Mucosa of stomach (tissue), 1 donor: ENCODE measurements around the gene POLR2L.

Experiments
- H3K27me3 ChIP-seq: one replicate; pipeline ENCODE4 v1.7.0; 2013; ENCODE audit warnings: mild to moderate bottlenecking, low read length; ENCODE audit not compliant: control insufficient read depth, insufficient read depth
- H3K36me3 ChIP-seq: one replicate; pipeline ENCODE4 v1.7.0; 2013; ENCODE audit warnings: low read length; ENCODE audit not compliant: control insufficient read depth, insufficient read depth
- H3K4me1 ChIP-seq: one replicate; pipeline ENCODE4 v1.7.0; 2013; ENCODE audit warnings: mild to moderate bottlenecking, low read length; ENCODE audit not compliant: control insufficient read depth, insufficient read depth
- H3K4me3 ChIP-seq: one replicate; pipeline ENCODE4 v1.7.0; 2013; ENCODE audit warnings: low read length
- H3K9ac ChIP-seq: one replicate; pipeline ENCODE4 v1.7.0; 2013; ENCODE audit warnings: mild to moderate bottlenecking, low read length, moderate library complexity
- H3K9me3 ChIP-seq: one replicate; pipeline ENCODE4 v1.7.0; 2013; ENCODE audit warnings: mild to moderate bottlenecking, low read length, moderate library complexity; ENCODE audit not compliant: control insufficient read depth
- donor health status: Pancreatic carcinoma.

The POLR2L gene

DNA sequence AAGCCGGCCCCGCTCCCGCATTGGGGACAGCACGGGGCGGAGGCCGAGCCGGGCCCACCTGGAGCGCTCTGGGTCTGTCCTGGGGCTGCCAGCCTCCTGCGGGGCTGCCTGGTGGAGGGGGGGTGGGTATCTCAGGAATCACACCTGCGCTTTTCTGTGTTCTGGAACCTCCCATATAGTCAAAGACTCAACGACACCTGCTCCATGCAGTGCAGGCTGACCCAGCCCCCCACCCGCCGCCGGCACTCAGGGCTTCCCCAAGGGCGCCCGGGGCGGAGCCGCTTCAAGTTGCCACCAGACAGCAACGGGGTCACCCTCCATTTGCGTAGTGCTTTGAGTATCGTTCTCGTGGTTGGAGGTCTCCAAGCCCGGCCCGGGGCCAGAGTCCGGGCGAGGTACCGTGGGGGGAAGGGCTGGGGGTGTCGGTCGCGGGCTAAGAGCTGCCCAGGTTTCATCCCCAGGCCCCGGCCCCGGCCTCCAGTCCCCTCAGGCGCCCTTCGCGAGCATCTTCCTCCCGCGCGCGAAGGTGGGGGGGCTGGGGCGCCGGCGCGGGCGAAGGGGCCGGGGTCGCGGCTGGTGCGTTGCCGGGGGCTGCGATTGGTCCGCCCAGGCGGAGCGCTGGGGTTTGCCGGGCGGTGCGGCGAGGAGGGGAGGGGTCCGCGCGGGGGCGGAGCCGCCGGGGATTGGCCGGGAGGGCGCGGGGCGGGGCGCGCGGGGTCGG lies 6.9 kb upstream of the POLR2L start:
- Histone ChIP-seq H3K36me3 (no peaks in the 10 kb centered on the region), H3K9ac (no peak overlapping the region), H3K9me3 (no peaks in the 10 kb centered on the region), H3K27me3 (peaks cover 40% of the 10 kb centered on the region), H3K4me3 (no peak overlapping the region), H3K4me1 (peaks cover 39% of the 10 kb centered on the region)

DNA sequence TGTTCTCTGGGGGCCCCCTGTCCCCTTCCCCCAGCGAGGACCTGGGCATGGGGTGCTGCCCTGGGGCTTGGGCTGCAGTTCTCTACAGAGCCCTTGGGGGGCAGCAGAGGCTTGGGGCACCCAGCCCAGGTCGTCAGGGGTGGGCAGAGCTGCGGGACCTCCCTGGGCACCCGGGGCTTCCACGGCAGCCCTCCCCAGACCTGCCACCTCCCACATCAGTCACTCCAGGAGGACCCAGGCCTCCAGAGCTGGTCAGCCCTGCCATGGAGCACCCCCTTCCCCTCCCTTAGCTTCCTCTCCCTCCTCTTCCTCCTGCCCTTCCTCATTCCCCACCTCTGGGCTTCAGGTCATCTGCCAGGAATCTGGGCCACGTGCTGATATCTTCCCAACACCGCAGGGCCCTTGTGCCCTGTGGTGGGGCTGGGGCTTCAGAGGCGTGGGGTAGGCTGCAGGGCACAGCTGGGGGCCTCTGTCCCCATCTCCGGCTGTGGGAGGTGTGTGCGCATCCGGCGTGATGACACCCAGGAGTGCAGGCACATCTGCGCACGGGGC lies 6.1 kb upstream of the POLR2L start:
- Histone ChIP-seq H3K27me3 (peaks cover 41% of the 10 kb centered on the region), H3K4me3 (no peak overlapping the region), H3K9me3 (no peaks in the 10 kb centered on the region), H3K36me3 (no peaks in the 10 kb centered on the region), H3K9ac (no peak overlapping the region), H3K4me1 (peaks cover 47% of the 10 kb centered on the region)

DNA sequence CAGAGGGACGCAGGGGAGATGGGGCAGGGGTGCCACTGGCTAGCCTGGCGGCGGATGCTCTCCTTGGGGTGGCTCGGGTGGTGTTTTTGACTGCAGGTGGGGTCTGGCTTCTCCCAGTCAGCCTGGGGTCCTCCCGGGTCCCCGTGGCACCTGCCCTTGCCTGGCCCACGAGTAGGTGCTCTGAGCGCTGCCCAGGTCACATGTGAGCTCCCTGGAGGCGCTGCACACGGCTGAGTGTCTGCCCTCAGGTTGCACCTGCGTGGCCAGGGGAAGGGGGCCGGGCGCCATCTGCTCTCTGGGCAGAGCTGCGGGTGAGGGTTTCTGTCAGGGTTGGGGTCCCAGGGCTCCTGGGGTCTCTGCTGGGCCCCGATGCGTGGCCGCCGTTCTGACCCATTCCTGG lies 5.5 kb upstream of the POLR2L start:
- H3K36me3 ChIP-seq = no peaks in the 10 kb centered on the region
- no peak overlapping the region for H3K4me3 ChIP-seq
- H3K4me1 ChIP-seq = peaks cover 51% of the 10 kb centered on the region
- no peak overlapping the region for H3K9ac ChIP-seq
- no peaks in the 10 kb centered on the region for H3K9me3 ChIP-seq
- peaks cover 44% of the 10 kb centered on the region for H3K27me3 ChIP-seq

DNA sequence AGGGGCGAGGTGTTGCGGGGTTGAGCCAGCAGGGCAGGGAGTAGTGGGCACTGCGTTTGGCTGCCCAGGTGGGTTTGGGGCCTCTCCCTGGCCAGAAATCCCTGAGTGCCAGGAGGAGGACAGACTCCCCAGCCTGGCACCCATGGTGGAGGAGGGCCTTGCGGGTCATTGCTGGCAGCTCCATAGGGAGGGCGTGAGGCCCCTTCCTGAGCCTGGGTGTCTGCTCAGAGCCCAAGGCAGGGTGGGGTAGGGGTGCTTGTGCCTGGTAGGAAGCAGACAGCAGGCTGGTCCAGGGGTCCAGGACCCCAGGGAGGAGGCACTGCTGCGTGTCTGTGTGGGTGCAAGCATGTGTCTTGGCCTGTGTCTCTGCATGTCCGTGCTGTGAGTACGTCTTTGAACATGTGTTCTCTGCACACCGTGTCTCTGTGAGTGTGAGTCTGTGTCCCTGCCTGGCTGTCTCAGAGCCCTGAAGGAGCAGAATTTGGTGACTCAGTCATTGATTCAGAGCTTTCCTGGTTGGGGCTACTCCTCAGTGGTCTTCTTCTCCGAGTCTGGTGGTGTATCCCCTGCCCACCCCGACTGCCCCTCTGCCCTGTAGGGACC lies 4.3 kb upstream of the POLR2L start:
- Histone ChIP-seq H3K4me3 (no peak overlapping the region), H3K4me1 (peaks cover 51% of the 10 kb centered on the region), H3K27me3 (peaks cover 44% of the 10 kb centered on the region), H3K36me3 (no peaks in the 10 kb centered on the region), H3K9me3 (no peaks in the 10 kb centered on the region), H3K9ac (no peak overlapping the region)

DNA sequence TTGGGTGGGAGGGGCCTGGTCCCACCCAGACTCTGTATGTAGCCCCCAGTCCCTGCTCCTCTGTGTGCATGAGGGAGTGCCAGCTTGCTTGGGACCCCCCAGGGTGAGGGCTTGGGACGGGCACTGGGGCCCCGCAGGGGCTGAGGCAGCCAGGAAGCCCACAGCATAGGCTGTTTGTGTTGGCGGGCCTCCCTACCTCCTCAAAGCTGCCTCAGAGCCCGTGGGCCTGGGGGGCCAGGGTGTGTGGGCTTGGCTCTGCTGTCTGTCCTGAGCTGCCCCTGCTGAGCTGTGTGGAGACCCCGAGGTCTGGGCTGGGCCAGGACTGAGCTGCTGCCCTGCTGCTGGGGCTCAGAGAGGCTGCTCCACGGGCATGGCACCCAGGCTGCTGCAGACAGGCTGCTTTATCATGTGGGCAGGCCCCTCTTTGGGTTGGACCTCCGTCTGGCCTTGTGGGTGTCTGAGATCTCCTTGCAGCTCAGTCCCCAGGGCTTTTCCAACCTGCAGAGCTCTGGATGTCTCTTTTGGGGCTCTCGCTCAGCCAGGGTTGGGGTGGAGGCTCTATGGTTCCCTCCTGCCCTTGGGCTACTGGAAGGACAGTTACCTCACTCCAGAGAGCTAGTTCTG lies 3.7 kb upstream of the POLR2L start:
- H3K9me3 ChIP-seq = no peaks in the 10 kb centered on the region
- no peak overlapping the region for H3K4me3 ChIP-seq
- H3K9ac ChIP-seq = no peak overlapping the region
- H3K36me3 ChIP-seq = no peaks in the 10 kb centered on the region
- peaks cover 56% of the 10 kb centered on the region for H3K4me1 ChIP-seq
- peaks cover 38% of the 10 kb centered on the region for H3K27me3 ChIP-seq

DNA sequence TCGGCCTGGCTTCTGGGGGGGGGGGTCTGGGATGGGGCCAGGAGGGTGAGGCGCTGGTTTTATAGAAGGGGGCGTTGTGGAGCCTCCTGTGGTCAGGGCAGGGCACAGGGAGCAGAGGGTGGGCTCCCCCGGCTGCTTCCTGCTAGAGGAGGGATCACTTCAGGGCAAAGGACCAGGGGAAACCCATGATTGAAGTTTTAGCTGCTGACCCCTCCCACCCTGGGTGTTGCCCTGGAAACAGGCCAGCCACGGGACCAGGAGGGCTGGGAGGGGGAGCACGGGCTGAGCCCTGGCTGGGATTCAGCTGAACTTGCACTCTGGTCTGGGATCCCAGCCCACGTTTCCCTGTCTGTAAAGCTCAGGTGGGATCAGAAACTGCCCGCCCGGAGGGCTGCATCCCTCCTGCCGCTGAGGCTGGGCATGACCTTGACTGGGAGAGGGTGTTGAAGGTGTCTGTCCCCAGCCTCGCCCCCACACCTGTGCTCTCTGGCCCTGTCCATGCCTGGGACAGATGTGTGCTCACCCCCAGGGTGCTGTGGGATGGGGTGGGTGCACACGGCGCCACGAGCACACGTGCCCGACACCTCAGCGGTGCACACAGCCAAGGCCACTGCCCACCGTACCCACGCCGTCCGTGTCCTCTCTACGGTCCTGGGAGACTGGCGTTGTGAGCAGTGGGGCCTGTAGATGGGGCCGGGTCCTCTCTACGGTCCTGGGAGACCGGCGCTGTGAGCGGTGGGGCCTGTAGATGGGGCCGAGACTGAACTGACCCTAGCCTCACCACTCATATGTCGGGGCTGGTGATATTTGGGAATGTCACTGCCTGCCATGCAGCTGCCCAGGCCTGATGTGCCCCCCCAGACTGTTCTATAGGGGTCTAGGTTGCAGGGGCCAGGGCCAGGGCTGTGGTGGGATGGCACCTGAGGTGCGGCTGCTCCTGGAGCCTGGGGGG lies 2.6 kb upstream of the POLR2L start:
- Histone ChIP-seq H3K27me3 (peaks cover 28% of the 10 kb centered on the region), H3K9ac (peak overlapping the region; percentile 15), H3K36me3 (peaks cover 5% of the 10 kb centered on the region), H3K4me1 (peaks cover 54% of the 10 kb centered on the region), H3K9me3 (no peaks in the 10 kb centered on the region), H3K4me3 (no peak overlapping the region)

DNA sequence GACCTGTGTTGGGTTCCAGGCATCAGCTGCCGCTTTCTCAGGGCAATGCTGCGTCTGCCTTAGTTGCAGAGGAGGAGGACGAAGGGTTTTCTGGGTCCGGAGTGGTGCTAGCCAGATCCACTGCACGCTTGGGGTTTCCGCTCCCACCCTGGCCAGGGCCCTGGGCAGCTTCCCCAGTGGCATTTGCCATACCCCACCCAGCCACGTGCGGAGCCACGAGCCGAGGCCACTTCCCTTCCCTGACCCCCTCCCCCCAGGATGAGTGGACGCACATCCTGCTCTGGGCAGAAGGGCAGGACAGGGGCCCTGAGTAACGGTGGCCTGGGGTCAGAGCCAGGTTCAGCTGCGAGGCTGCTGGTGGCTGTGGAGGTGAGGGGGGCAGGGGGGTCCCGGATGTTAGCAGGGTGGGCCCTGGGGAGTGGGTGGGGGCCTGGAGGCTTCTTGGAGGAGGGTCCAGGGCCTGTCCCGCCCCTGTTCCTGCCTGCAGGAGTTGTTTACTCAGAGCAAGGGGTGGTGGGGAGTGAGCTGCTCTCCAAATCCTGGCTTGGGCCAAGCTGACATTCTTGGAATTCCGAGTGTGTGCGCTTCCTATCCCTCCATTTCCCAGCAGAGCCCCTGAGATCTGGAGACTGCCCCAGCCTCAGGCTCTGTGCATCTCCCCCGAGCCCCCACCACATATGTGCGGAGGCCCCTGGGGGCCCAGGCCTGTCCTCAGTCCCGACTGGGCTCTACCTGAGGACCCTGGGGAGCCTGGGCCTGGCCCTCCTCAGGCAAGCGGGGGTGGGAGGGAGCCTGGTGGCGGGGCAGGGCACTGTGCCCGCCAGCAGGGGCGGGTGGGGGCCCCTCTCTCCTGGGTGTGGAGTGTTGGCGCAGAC lies 1.7 kb upstream of the POLR2L start:
- H3K9me3 ChIP-seq = no peaks in the 10 kb centered on the region
- H3K36me3 ChIP-seq = peaks cover 14% of the 10 kb centered on the region
- H3K27me3 ChIP-seq = peaks cover 23% of the 10 kb centered on the region
- peaks cover 55% of the 10 kb centered on the region for H3K4me1 ChIP-seq
- no peak overlapping the region for H3K4me3 ChIP-seq
- peak overlapping the region; percentile 84 for H3K9ac ChIP-seq

DNA sequence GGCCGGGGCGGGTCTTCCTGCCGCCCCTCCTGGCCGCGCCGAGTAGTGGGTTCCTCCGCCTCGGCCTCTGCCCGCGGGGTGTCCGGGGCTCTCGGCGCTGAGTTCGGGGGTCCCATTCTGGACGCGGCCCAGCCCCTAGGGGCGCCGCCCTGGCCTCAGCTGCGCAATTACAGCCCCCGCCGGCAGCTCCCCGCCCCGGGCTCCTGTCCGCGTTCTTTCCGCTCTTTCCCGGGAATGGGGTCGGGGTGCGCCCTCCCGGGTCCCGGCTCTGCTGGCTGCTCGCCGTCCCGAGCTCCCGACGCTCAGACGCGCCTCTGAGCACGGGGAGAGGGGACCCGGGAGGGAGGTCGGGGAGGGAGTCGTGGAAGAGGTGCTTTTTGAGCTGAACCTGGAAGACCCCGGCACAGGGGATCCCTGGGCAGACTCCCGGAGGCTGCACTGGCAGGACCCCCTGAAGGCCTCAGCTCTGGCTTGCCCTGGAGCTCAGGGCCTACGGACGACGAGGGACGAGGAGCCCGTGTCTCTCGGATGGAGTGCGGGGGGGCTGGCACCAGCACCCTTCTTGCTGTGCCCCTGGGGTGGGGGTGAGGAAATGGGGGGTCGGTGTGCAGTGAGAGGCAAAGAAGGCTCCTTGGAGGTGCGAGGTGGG lies 881 bp upstream of the POLR2L start:
- H3K4me1 ChIP-seq = peaks cover 55% of the 10 kb centered on the region
- no peaks in the 10 kb centered on the region for H3K9me3 ChIP-seq
- peaks cover 14% of the 10 kb centered on the region for H3K27me3 ChIP-seq
- H3K9ac ChIP-seq = peak overlapping the region; percentile 84
- H3K4me3 ChIP-seq = no peak overlapping the region
- peaks cover 18% of the 10 kb centered on the region for H3K36me3 ChIP-seq

DNA sequence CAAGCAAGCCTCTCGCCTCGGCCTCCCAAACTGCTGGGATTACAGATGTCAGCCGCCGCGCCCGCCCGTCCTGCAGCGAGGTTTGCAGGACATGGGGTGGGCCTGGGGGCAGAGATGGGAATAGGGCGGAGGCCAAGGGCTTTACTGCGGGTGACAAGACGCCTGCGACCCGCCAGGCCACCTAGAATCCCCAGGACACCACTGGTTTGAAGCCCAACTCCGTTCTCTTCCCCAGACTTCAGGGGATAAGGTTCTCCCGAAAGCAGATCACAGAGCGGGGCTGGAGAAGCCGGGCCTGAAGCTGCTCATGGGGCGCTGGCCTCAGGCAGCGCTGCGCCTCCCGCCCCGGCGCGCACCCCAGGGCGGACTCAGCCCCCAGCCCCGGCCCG lies 354 bp downstream of the POLR2L start:
- no peaks in the 10 kb centered on the region for H3K9me3 ChIP-seq
- H3K9ac ChIP-seq = peak overlapping the region; percentile 84
- peaks cover 29% of the 10 kb centered on the region for H3K36me3 ChIP-seq
- H3K4me3 ChIP-seq = peak overlapping the region; percentile 92
- H3K4me1 ChIP-seq = peaks cover 65% of the 10 kb centered on the region
- H3K27me3 ChIP-seq = peaks cover 10% of the 10 kb centered on the region

DNA sequence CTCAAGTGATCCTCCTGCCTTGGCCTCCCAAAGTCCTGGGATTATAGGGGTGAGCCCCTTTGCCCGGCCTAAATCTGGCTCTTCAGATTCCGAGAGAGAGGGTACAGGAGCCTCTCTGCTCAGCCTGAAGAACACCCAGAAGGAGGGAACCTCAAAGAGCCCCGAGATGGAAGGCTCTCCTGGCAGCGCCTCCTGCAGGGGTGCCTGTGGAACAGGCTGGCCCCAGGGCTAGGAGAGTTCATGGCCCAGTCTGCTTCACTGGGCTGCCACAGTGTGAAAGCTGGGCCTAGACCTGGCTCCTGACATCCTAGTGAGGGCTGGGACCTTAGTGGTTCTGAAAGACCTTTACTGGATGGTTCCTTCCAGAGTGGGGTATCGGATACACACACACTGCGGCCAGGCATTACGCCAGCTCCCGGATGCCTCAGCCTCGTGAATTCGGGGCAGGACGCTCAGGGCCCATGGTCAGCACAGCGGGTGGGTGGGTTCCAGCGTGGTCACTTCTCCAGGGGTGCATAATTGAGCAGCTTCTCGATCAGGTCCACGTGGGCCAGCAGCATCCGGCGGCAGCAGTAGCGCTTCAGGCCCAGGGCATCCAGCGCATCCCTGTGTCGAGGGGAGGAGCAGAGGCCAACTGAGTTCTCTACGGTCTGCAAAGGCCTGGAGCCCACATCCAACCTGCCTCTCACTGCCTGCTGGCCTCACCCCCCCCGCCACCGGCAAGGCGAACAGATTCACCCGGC lies 2.3 kb downstream of the POLR2L start:
- peak overlapping the region; percentile 32 for H3K9ac ChIP-seq
- H3K4me1 ChIP-seq = peaks cover 64% of the 10 kb centered on the region
- H3K27me3 ChIP-seq = peaks cover 4% of the 10 kb centered on the region
- H3K9me3 ChIP-seq = no peaks in the 10 kb centered on the region
- peaks cover 34% of the 10 kb centered on the region for H3K36me3 ChIP-seq
- H3K4me3 ChIP-seq = no peak overlapping the region
